ENCODE results near the gene PFN1. TPM values are rescaled to one million over a fixed set of nuclear protein-coding genes. Genes with fewer than 3 reads are reported as not detected.
A peak's percentile ranks its signal among the peaks of the same experiment; 100 is the strongest.
"Not testable (repeated sequence)": the region's sequence is repeated elsewhere in the genome, so short reads cannot be mapped to it uniquely, and the experiment has no call there.

PFN1 gene
- total RNA-seq, 2 donors from 2014 or later = 1,225 to 1,232 TPM

- H3K9me3 Mint-ChIP-seq = no peaks in the 10 kb centered on the region
Observed at GRCh38 chr17:4921320-4921719, 27.0 kb downstream of the PFN1 start.

GRCh38 chr17:4920351-4921048 is 27.8 kb downstream of the PFN1 start:
- Mint-ChIP-seq H3K27me3 (ENCODE audit: low read depth) (no peaks in the 10 kb centered on the region), H3K36me3 (ENCODE audit: insufficient read depth in 2 of 2) (no peaks in the 10 kb centered on the region), H3K9me3 (no peaks in the 10 kb centered on the region), H3K4me1 (ENCODE audit: low read depth) (peaks cover 4% of the 10 kb centered on the region), H3K27ac (no peak overlapping the region), H3K4me3 (no peak overlapping the region)
- ATAC-seq (replicated peaks in 1 of 2) = no peak
- DNase-seq = no peak

More at GRCh38 chr17:4921320-4921719, 27.0 kb downstream of the PFN1 start:
- ATAC-seq (replicated peaks in 1 of 2) = no peak
- Mint-ChIP-seq H3K36me3 (ENCODE audit: insufficient read depth in 2 of 2) (no peaks in the 10 kb centered on the region), H3K4me3 (no peak overlapping the region), H3K4me1 (ENCODE audit: low read depth) (peaks cover 4% of the 10 kb centered on the region), H3K27ac (no peak overlapping the region), H3K27me3 (ENCODE audit: low read depth) (no peaks in the 10 kb centered on the region)
- DNase-seq = no peak

- DNase-seq = no peak
- peaks cover 4% of the 10 kb centered on the region for H3K4me1 Mint-ChIP-seq (ENCODE audit: low read depth)
- H3K36me3 Mint-ChIP-seq (ENCODE audit: insufficient read depth in 2 of 2) = no peaks in the 10 kb centered on the region
- no peaks in the 10 kb centered on the region for H3K9me3 Mint-ChIP-seq
- no peak for ATAC-seq (replicated peaks in 1 of 2)
- H3K27ac Mint-ChIP-seq = no peak overlapping the region
- no peaks in the 10 kb centered on the region for H3K27me3 Mint-ChIP-seq (ENCODE audit: low read depth)
- no peak overlapping the region for H3K4me3 Mint-ChIP-seq
Observed at GRCh38 chr17:4919511-4920047, 28.8 kb downstream of the PFN1 start.

DNA sequence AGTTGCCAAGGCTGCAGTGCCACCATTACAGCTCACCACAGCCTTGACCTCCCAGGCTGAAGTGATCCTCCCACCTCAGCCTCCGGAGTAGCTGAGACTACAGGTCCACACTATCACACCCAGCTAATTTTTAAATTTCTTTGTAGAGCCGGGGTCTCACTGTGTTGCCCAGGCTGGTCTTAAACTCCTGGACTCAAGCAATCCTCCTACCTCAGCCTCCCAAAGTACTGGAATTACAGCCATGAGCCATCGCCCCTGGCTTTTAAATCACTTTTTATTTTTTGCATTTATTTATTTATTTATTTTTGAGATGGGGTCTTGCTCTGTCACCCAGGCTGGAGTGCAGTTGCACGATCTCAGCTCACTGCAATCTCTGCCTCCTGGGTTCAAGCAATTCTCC is 33.8 kb downstream of the PFN1 start:
- DNase-seq; H3K27ac Mint-ChIP-seq; H3K4me1 Mint-ChIP-seq (ENCODE audit: low read depth); H3K36me3 Mint-ChIP-seq (ENCODE audit: insufficient read depth in 2 of 2); H3K4me3 Mint-ChIP-seq; H3K9me3 Mint-ChIP-seq; ATAC-seq (replicated peaks in 1 of 2); H3K27me3 Mint-ChIP-seq (ENCODE audit: low read depth): not testable (repeated sequence)

- no peak overlapping the region for H3K4me3 Mint-ChIP-seq
- no peak for ATAC-seq (replicated peaks in 1 of 2)
- no peaks in the 10 kb centered on the region for H3K9me3 Mint-ChIP-seq
- H3K27me3 Mint-ChIP-seq (ENCODE audit: low read depth) = no peaks in the 10 kb centered on the region
- no peaks in the 10 kb centered on the region for H3K4me1 Mint-ChIP-seq (ENCODE audit: low read depth)
- H3K27ac Mint-ChIP-seq = no peak overlapping the region
- no peak for DNase-seq
- no peaks in the 10 kb centered on the region for H3K36me3 Mint-ChIP-seq (ENCODE audit: insufficient read depth in 2 of 2)
Observed at GRCh38 chr17:4913994-4914393, 34.3 kb downstream of the PFN1 start.

- Mint-ChIP-seq H3K36me3 (ENCODE audit: insufficient read depth in 2 of 2) (no peaks in the 10 kb centered on the region), H3K27me3 (ENCODE audit: low read depth) (no peaks in the 10 kb centered on the region), H3K4me3 (no peak overlapping the region), H3K4me1 (ENCODE audit: low read depth) (peaks cover under 1% of the 10 kb centered on the region), H3K9me3 (no peaks in the 10 kb centered on the region), H3K27ac (no peak overlapping the region)
- DNase-seq = peak; percentile 82 to 84
- peak; percentile 96 to 98 for ATAC-seq (replicated peaks in 1 of 2)
Observed at GRCh38 chr17:4908711-4909496, 39.4 kb downstream of the PFN1 start.

DNA sequence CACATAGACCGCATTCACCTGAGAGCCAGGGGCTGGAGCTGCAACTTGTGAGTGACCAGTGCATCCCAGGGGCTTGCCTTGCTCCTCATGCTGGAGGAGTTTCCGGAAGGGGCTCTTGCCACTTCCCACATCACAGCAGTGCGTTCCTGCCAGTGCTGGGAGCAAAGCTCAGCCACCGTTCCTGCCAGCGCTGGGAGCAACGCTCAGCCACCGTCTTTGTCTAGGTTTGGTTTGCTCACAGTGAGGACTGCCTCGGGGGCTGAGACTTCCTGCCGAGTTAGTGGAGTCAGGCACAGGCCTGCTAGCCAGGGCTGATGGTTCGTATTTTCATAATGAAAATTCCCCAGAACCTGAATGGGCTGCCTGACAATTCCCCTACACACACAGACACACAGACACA is 40.0 kb downstream of the PFN1 start:
- no peaks in the 10 kb centered on the region for H3K36me3 Mint-ChIP-seq (ENCODE audit: insufficient read depth in 2 of 2)
- no peaks in the 10 kb centered on the region for H3K27me3 Mint-ChIP-seq (ENCODE audit: low read depth)
- H3K4me3 Mint-ChIP-seq = no peak overlapping the region
- DNase-seq = no peak
- ATAC-seq (replicated peaks in 1 of 2) = peak; percentile 30
- H3K4me1 Mint-ChIP-seq (ENCODE audit: low read depth) = peaks cover 6% of the 10 kb centered on the region
- H3K27ac Mint-ChIP-seq = no peak overlapping the region
- no peaks in the 10 kb centered on the region for H3K9me3 Mint-ChIP-seq

DNA sequence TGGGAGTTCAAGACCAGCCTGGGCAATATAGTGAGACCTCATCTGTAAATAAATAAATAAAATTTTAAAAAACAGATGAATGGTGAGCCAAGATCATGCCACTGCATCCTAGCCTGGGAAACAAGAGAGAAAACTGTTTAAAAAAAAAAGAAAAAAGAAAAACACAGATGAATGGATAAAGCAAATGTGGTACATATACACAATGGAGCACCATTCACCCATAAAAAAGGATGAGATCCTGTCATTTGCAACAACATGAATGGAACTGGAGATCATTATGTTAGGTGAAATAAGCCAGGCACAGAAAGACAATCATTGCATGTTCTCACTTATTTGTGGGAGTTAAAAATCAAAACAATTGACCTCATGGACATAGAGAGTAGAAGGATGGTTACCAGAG is 41.7 kb downstream of the PFN1 start:
- not testable (repeated sequence) for ATAC-seq (replicated peaks in 1 of 2); H3K9me3 Mint-ChIP-seq; H3K36me3 Mint-ChIP-seq (ENCODE audit: insufficient read depth in 2 of 2); H3K27ac Mint-ChIP-seq; DNase-seq; H3K27me3 Mint-ChIP-seq (ENCODE audit: low read depth); H3K4me3 Mint-ChIP-seq
- H3K4me1 Mint-ChIP-seq (ENCODE audit: low read depth) = peaks cover 18% of the 10 kb centered on the region

DNA sequence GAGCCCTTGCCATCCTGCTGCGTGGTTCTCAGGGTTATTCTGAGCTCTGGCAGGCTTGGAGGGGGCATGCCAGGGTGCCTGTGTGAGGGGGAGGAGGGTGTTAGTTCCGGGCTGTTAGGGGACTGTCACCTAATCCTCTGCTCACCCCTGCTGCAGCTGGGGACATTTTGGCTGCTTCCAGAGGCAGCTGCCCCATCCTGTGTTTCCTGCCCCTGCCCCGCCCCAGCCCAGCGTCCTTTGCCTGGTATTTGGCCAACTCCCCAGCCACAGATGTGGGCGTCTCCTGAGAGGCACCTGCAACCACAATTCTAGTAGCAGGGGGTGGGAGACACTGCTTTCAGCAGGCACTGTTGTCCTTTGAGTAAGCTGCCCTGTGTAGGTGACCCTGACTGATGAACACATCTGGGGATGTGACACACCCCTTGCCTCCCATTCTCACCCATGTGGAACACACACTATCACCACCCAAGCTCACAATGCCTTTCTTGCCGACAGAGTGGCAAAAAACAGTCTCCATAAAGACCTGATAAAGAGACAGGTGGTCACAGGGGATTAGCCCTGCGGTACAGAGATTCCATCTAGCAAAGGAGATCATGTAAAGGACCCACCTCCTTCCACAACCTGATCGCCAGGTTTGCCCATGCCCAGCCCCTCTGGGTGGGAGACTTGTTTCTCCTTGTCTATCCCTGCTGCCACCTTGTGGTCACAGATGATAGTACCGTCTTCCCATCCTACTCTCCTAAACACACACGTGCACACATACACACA is 45.1 kb downstream of the PFN1 start, which contains the start of gene CHRNE:
TSS of gene CHRNE (minus strand) at position 48 of the 768 bp plus-strand sequence. CDS start at position 13, 35 bp downstream.
- Mint-ChIP-seq H3K27me3 (ENCODE audit: low read depth) (no peaks in the 10 kb centered on the region), H3K4me1 (ENCODE audit: low read depth) (peaks cover 30% of the 10 kb centered on the region)

DNA sequence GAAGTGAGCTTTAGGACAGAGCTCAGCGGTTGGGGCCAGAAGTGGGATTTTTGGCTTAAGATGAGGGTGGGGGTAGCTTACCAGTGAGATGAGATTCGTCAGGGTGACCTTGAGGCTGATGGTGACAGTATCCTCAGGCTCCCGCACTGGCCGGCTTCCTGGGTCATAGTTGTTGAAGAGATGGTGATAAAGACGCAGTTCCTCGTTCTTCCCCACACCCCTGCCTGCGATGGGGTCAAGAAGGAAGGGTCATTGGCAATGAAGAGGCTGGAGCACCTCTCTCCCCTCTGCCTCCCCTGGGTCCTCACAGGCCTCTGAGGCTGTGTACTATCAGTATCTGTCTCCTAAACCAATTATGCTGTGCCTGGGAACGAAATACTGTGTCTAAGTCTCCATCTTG is 45.8 kb downstream of the PFN1 start:
- peak overlapping the region; percentile 35 to 79 for H3K4me3 Mint-ChIP-seq
- ATAC-seq (replicated peaks in 1 of 2) = no peak

More for the DNA sequence above, 45.1 kb downstream of the PFN1 start, which contains the start of gene CHRNE:
- Mint-ChIP-seq H3K27ac (peak within 1 kb of the TSS; percentile 75), H3K36me3 (ENCODE audit: insufficient read depth in 2 of 2) (peaks cover 0 to 7% of the 10 kb centered on the region in 2 donors), H3K4me3 (peak within 1 kb of the TSS; percentile 78 to 79), H3K9me3 (no peaks in the 10 kb centered on the region)
- DNase-seq (peak; percentile 80 to 84), ATAC-seq (replicated peaks in 1 of 2) (peak; percentile 41 to 49)

GRCh38 chr17:4901648-4902344 is 46.5 kb downstream of the PFN1 start:
- ATAC-seq (replicated peaks in 1 of 2) (no peak), DNase-seq (peak in 1 of 2 donors; percentile 24)
- Mint-ChIP-seq H3K27ac (no peak overlapping the region), H3K4me3 (peak overlapping the region in 1 of 2 donors; percentile 86), H3K9me3 (no peaks in the 10 kb centered on the region), H3K4me1 (ENCODE audit: low read depth) (peaks cover 30% of the 10 kb centered on the region), H3K36me3 (ENCODE audit: insufficient read depth in 2 of 2) (peaks cover 0 to 7% of the 10 kb centered on the region in 2 donors), H3K27me3 (ENCODE audit: low read depth) (no peaks in the 10 kb centered on the region)

More for the DNA sequence above, 45.8 kb downstream of the PFN1 start:
- no peaks in the 10 kb centered on the region for H3K9me3 Mint-ChIP-seq
- peak overlapping the region; percentile 75 for H3K27ac Mint-ChIP-seq
- peaks cover 0 to 7% of the 10 kb centered on the region in 2 donors for H3K36me3 Mint-ChIP-seq (ENCODE audit: insufficient read depth in 2 of 2)
- no peaks in the 10 kb centered on the region for H3K27me3 Mint-ChIP-seq (ENCODE audit: low read depth)
- peaks cover 30% of the 10 kb centered on the region for H3K4me1 Mint-ChIP-seq (ENCODE audit: low read depth)
- DNase-seq = no peak

DNA sequence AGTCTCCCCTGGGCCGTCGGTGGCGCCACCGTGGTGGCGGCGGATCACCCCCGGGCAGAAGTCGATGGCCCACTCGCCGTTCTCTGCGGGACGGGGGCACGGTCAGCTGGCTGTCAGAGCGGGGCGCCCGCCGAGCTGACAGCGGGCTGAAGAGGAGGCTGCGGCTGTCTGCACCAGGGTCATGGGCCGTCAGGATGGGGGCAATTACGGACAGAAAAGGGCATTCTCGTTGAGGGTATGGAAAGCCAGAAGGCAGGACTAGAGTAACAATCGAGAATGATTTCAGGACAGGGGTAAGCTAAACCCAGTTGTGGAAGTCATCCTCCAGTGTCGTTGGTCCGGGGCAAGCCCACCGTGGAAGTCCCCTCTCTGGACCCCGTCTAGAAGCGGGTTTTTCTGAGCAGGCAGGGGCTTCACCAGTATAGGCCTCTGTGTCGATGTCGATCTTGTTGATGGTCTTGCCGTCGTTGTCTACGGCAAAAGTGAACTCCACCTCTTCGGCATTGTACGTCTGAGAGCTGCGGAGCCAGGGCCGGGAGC is 47.2 kb downstream of the PFN1 start:
- peaks cover 30% of the 10 kb centered on the region for H3K4me1 Mint-ChIP-seq (ENCODE audit: low read depth)

More for the DNA sequence above, 47.2 kb downstream of the PFN1 start:
- H3K9me3 Mint-ChIP-seq = no peaks in the 10 kb centered on the region
- H3K36me3 Mint-ChIP-seq (ENCODE audit: insufficient read depth in 2 of 2) = peaks cover 0 to 7% of the 10 kb centered on the region in 2 donors
- peak overlapping the region; percentile 86 to 89 for H3K4me3 Mint-ChIP-seq
- no peaks in the 10 kb centered on the region for H3K27me3 Mint-ChIP-seq (ENCODE audit: low read depth)
- H3K27ac Mint-ChIP-seq = no peak overlapping the region
- DNase-seq (no peak), ATAC-seq (replicated peaks in 1 of 2) (no peak)
